ENCODE data around the gene AKAP5.

Gene AKAP5

GRCh38 chr14:64454671-64455070 lies 10.6 kb upstream of the AKAP5 start:
- no peak for DNase-seq (ENCODE audit: low read depth, low spot score)
- no peak overlapping the region for H3K27ac ChIP-seq

GRCh38 chr14:64459405-64460136 lies 5.7 kb upstream of the AKAP5 start:
- no peak overlapping the region for H3K27ac ChIP-seq
- no peak for DNase-seq (ENCODE audit: low read depth, low spot score)

DNA sequence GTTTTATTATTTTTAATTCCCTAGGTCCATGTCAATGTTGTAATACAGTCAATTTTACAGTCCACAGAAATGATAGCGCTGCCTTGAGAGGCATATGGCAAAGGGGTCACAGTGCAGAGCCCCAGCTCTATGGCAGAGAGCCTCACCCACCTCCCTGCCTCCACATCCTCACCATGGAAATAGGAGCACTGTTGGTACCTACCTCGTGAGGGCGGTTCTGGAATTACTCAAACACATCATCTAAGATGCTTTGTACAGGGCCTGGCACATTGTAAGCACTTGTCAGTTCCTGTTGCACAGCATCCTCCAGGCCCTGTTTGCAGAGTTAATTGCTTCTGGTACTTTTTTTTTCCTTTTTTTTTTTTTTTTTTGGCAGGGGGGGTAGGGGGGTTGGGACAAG lies 4.1 kb upstream of the AKAP5 start:
- H3K27ac ChIP-seq: no peak overlapping the region
- DNase-seq (ENCODE audit: low read depth, low spot score): no peak

- DNase-seq (ENCODE audit: low read depth, low spot score): no peak
- no peak overlapping the region for H3K27ac ChIP-seq
Measured at GRCh38 chr14:64463195-64463594, 2.1 kb upstream of the AKAP5 start.

DNA sequence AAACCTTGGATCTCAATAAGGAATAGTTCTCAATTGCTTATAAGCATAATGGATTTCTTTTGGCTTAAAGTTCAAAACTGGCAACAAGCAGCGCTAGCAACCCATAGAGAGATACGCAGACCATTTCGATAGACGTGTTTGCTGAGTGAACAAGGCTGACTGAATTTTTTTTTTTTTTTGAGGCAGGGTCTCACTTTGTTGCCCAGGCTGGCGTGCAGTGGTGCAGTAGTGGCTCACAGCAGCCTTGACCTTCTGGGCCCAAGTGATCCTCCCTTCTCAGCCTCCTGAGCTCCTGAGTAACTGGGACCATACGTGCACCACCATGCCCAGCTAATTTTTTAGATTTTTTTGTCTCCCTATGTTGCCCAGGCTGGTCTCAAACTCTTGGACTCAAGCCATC lies 1.4 kb upstream of the AKAP5 start:
- H3K27ac ChIP-seq: no peak overlapping the region
- DNase-seq (ENCODE audit: low read depth, low spot score): no peak

- DNase-seq (ENCODE audit: low read depth, low spot score): no peak
- H3K27ac ChIP-seq: no peak overlapping the region
Measured at GRCh38 chr14:64464651-64465050, 648 bp upstream of the AKAP5 start.

DNA sequence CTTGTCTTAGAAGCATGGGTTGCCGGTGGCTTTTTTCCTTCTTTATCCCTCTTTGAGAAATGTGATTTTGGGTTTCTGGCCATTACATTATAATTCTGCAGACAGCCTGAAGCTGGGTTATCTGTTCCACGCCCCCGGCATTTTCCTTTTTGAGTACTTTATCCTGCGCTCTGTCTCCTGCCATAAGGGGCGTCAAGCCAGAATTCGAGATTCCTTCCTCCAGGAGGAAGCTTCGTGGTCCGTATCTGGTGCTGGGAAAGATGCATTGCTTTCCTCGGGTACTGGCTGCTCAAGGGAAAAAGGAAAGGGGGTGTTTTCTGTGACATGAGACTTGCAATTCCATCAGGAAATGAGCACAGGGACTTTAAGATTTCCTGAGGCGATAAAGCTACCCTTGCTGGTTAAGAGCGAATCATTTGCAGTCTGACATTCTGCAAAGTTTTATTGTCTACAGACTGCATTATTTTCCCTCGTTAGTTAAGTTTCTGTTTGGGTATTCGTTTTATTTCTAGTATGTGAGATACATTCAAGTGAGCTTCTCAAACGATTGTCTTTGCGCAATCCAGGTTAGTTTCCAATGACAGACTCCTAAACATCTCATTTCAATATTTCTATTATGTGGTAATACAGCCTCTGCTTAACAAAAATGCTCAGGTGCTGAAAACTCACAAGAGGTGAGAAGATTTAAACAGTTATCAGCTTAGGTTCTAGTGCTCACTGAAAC lies 694 bp downstream of the AKAP5 start:
- H3K27ac ChIP-seq: no peak overlapping the region

DNA sequence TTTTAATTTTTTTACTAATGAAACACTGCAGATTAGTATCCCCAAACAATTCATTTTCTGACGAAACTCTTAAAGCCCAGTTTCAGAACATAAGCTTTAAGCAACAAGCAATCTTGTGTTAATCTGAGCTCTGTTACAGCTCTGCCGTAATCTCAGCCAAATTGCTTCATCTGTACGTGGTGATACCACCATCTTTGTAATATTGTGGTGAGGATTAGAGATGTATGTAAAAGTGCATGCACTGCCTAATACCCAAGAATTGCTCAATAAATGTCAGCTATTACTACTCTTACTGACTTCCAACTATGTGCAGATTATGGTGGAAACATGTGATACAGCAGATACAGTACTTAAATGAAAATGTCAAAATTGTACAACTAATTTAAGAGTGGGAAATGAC lies 1.8 kb downstream of the AKAP5 start:
- DNase-seq (ENCODE audit: low read depth, low spot score): no peak
- H3K27ac ChIP-seq: no peak overlapping the region

More for the DNA sequence above, 694 bp downstream of the AKAP5 start:
- DNase-seq (ENCODE audit: low read depth, low spot score): no peak

- no peak for DNase-seq (ENCODE audit: low read depth, low spot score)
- H3K27ac ChIP-seq: no peak overlapping the region
Measured at GRCh38 chr14:64467566-64467965, 2.3 kb downstream of the AKAP5 start.

- H3K27ac ChIP-seq: no peak overlapping the region
- no peak for DNase-seq (ENCODE audit: low read depth, low spot score)
Measured at GRCh38 chr14:64468451-64468850, 3.2 kb downstream of the AKAP5 start.

- H3K27ac ChIP-seq: no peak overlapping the region
- no peak for DNase-seq (ENCODE audit: low read depth, low spot score)
Measured at GRCh38 chr14:64474041-64474440, 8.7 kb downstream of the AKAP5 start.

DNA sequence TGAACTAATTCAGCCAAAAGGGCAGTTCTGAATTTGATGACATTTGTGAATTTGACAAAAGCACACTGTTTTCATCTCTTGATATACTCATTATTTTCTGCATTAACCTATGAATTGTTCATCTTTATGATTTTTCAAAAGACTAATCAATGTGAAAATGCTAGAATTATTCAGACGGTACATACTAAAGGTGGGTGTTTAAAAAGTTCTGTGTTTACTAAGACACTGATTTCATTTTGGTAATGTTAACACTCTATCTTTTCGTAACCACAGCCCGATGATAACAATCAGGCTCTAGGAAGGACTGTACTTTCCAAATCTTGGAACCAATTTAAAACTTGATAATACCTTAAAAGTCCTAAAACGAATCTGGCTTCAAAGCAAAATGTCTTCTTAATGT lies 9.4 kb downstream of the AKAP5 start:
- H3K27ac ChIP-seq: no peak overlapping the region
- no peak for DNase-seq (ENCODE audit: low read depth, low spot score)

GRCh38 chr14:64475585-64476273 lies 10.4 kb downstream of the AKAP5 start:
- DNase-seq (ENCODE audit: low read depth, low spot score): no peak

GRCh38 chr14:64476438-64476837 lies 11.1 kb downstream of the AKAP5 start:
- DNase-seq (ENCODE audit: low read depth, low spot score): no peak
- H3K27ac ChIP-seq: no peak overlapping the region

More at GRCh38 chr14:64475585-64476273, 10.4 kb downstream of the AKAP5 start:
- no peak overlapping the region for H3K27ac ChIP-seq

DNA sequence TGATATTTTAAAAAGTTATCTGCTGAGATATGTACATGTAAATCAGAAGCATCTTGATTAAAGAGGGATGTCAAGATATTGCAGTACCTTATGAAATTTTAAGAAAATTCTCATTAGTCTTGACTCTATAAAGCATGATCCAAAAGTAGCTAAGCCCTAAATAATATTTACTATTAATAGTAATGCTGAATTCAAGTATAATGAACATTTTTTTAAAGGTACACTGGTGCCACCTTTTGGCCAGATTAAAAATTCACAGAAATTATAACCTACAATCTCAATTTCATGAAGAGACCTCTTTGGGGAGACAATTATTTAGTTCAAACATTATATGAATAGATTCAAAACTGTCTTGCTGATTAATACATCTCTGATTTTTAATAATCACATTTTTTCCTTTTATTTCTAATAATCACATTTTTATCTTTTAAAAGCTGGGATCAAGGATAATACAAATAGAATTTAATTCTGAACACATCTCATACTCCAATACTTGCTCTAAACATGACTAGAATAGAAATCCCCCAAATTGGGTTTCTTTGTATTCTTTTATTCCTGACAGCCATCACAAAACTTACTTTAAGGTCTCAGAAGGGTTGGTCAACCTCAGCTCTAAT lies 13.4 kb downstream of the AKAP5 start:
- DNase-seq (ENCODE audit: low read depth, low spot score): no peak
- no peak overlapping the region for H3K27ac ChIP-seq

DNA sequence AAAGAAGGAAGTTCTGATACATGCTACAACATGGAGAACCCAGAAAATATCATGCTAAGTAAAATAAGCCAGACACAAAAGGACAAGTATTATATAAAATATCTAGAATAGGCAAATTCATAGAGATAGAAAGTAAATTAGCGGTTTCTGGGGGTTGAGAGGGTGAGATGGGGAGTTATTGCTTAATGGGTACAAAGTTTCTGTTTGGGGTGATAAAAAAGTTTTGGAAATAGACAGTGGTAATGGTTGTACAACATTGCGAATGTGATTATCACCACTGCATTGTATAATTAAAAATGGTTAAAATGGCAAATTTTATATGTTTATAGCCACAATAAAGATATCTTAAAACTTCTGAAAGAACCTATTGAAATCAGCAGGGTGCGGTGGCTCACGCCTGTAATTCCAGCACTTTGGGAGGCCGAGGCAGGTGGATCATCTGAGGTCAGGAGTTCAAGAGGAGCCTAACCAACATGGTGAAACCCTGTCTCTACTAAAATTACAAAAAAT lies 23.3 kb downstream of the AKAP5 start:
- DNase-seq (ENCODE audit: low read depth, low spot score): no peak

GRCh38 chr14:64491637-64492036 lies 26.3 kb downstream of the AKAP5 start:
- DNase-seq (ENCODE audit: low read depth, low spot score): no peak
- no peak overlapping the region for H3K27ac ChIP-seq

More for the DNA sequence above, 23.3 kb downstream of the AKAP5 start:
- H3K27ac ChIP-seq: no peak overlapping the region

- DNase-seq (ENCODE audit: low read depth, low spot score): no peak
Measured at GRCh38 chr14:64493455-64493854, 28.2 kb downstream of the AKAP5 start.

GRCh38 chr14:64495252-64495651 lies 30.0 kb downstream of the AKAP5 start:
- H3K27ac ChIP-seq: no peak overlapping the region
- DNase-seq (ENCODE audit: low read depth, low spot score): no peak

More at GRCh38 chr14:64493455-64493854, 28.2 kb downstream of the AKAP5 start:
- H3K27ac ChIP-seq: no peak overlapping the region

DNA sequence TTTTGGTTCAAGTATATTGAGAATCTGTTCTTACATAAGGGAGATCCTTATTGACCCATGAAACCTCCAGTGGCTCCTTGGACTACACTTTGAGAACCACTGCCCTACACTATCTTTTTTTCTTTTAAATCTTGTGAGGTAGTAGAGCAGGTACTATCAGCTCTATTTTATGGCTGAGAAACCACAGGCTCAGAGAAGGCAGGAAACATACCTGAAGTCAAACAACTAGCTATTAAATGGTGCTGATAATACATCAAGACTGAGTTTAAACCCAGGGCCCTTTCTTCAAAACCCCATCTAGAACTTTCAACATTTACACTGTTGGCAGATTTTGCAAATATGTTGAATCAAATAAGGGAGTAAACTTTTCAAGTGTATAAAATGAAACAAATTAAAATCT lies 31.5 kb downstream of the AKAP5 start:
- no peak overlapping the region for H3K27ac ChIP-seq
- DNase-seq (ENCODE audit: low read depth, low spot score): no peak

DNA sequence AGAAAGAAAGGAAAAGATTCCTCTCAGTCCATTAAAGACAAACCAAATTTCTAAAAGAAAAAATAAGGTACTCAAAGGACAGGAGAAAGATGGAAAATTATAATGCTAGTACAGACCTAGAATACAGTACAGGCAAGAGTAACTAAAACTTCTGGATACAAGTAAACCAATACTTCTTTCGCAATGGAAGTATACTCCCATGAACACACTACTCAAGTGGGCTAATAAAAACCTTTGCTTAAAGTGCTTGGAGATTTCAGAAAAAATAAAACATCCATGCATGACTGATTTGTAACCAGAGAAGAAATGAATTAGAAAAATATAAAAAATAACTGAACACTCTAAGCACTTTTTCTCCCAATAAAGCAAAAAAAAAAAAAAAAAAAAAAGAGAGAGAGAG lies 34.8 kb downstream of the AKAP5 start:
- DNase-seq (ENCODE audit: low read depth, low spot score): no peak
- H3K27ac ChIP-seq: no peak overlapping the region

Data from epithelial cell of prostate (primary cell).